ENCODE results near the gene NRP1. TPM values are rescaled to one million over a fixed set of nuclear protein-coding genes. Genes with fewer than 3 reads are reported as not detected.

NRP1 gene
- total and polyA plus RNA-seq, 4 experiments from 2014 or later = 1.6 TPM; not detected in 2

DNA sequence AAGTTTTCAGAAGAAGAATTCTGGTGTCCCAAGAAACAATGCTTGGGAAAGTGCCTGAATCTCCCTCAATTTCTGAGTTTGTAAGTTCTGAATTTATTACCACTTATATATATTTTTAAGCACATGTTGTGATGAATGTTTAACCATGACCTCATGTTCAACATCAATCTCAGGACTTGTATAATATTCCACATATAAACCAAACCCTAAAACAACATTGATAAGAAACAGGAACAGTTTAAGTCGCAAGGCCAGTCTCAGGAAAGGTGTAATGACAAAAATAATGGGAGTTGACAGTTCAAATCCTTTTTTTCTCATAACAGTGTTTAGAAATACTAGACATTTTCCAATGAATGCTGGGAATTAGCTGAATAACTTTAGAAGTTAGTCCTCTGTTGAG is 22.8 kb downstream of the NRP1 start:
- DNase-seq = no peak
- no peak overlapping the region for H3K27ac ChIP-seq (ENCODE audit: low read depth, low read length)
- ChIA-PET CTCF (ENCODE audit: partially characterized antibody) (interaction anchor here (0.9 to 1.3 kb wide), 2 partner anchors 12 to 15 kb away, joined by 3 to 6 read pairs; no protein-coding TSS in a partner anchor), POLR2A (ENCODE audit: partially characterized antibody) (no interaction called here)
- H3K4me3 ChIP-seq (ENCODE audit: low read length in 2 of 2) = no peak overlapping the region
- no peaks in the 10 kb centered on the region for H3K36me3 ChIP-seq (ENCODE audit: insufficient read depth, low read length)
- no peaks in the 10 kb centered on the region for H3K27me3 ChIP-seq (ENCODE audit: insufficient read depth, low read length)
- H3K4me1 Mint-ChIP-seq = peaks cover 0 to 5% (median 3%) of the 10 kb centered on the region in 4 donors
- H3K4me3 Mint-ChIP-seq = no peak overlapping the region
- H3K9me3 ChIP-seq (ENCODE audit: control insufficient read depth in 1 of 2, low read length in 2 of 2) = no peaks in the 10 kb centered on the region
- H3K4me1 ChIP-seq (ENCODE audit: insufficient read depth, low read length) = no peaks in the 10 kb centered on the region
- H3K36me3 Mint-ChIP-seq = peaks cover 0 to 6% of the 10 kb centered on the region in 2 donors
- H3K9me3 Mint-ChIP-seq = peaks cover 0 to 4% (median 0%) of the 10 kb centered on the region in 8 donors
- peaks cover 4 to 11% of the 10 kb centered on the region in 2 donors for H3K27me3 Mint-ChIP-seq
- intact Hi-C loops (cut with micrococcal nuclease) = no loop called here
- H3K27ac Mint-ChIP-seq = no peak overlapping the region

DNA sequence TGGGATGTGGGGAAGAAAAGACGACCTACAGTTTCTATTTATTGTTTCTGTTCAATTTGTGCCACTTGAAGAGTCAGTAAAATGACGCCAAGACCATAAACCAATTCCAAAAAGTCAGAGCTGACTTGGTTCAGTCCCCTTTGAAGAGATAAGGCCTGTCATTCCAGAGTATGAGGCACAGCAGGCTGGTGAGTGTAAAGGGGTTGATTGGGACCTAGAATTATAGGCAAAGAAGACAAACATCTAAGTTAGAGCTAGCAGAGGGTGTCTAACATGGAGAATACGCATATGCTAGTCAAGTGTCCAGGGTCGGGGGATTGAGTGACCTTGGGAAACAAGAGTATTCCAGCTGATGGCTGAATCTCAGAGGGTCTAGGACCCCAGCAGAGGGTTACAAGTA is 23.6 kb downstream of the NRP1 start:
- DNase-seq = no peak
- Histone ChIP-seq H3K36me3 (ENCODE audit: insufficient read depth, low read length) (no peaks in the 10 kb centered on the region), H3K4me3 (ENCODE audit: low read length in 2 of 2) (no peak overlapping the region), H3K27ac (ENCODE audit: low read depth, low read length) (no peak overlapping the region), H3K4me1 (ENCODE audit: insufficient read depth, low read length) (no peaks in the 10 kb centered on the region), H3K9me3 (ENCODE audit: control insufficient read depth in 1 of 2, low read length in 2 of 2) (no peaks in the 10 kb centered on the region), H3K27me3 (ENCODE audit: insufficient read depth, low read length) (no peaks in the 10 kb centered on the region)
- H3K4me1 Mint-ChIP-seq = peaks cover 0 to 5% (median 3%) of the 10 kb centered on the region in 4 donors
- POLR2A ChIA-PET (ENCODE audit: partially characterized antibody) = no interaction called here
- intact Hi-C loops (cut with micrococcal nuclease) = no loop called here
- peaks cover 0 to 4% (median 0%) of the 10 kb centered on the region in 8 donors for H3K9me3 Mint-ChIP-seq
- no peak overlapping the region for H3K27ac Mint-ChIP-seq
- H3K36me3 Mint-ChIP-seq = peaks cover 0 to 6% of the 10 kb centered on the region in 2 donors
- H3K27me3 Mint-ChIP-seq = peaks cover 4 to 11% of the 10 kb centered on the region in 2 donors
- H3K4me3 Mint-ChIP-seq = no peak overlapping the region
- CTCF ChIA-PET (ENCODE audit: partially characterized antibody) = no interaction called here

DNA sequence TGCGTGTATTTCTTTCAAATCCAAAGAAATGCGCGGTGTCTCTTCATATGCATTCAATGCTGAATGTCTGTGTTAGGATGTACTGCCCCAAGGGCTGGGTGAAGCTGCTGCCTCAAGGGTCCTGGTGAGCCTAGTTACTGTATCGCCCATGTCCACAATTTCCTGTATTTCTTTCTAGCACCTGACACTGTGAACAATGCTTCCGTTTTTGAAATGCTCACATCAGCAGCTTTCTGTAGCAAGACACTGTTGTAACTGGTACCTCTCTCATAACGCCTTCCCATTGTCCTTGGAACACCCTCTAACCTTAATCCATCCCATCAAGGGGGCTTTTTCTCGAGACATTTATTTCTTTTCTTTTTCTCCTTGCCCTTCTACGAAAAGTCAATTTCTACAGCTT is 25.1 kb downstream of the NRP1 start:
- Mint-ChIP-seq H3K27me3 (peaks cover 4 to 7% of the 10 kb centered on the region in 2 donors), H3K9me3 (peaks cover 0 to 4% (median 0%) of the 10 kb centered on the region in 8 donors), H3K4me1 (peaks cover 0 to 5% (median 3%) of the 10 kb centered on the region in 4 donors), H3K36me3 (peaks cover 0 to 6% of the 10 kb centered on the region in 2 donors), H3K4me3 (peak overlapping the region in 4 of 8 donors; percentile 40 to 74 (median 62)), H3K27ac (peak overlapping the region in 2 of 7 donors; percentile 14 to 19)
- Histone ChIP-seq H3K4me1 (ENCODE audit: insufficient read depth, low read length) (no peaks in the 10 kb centered on the region), H3K27ac (ENCODE audit: low read depth, low read length) (no peak overlapping the region), H3K27me3 (ENCODE audit: insufficient read depth, low read length) (no peaks in the 10 kb centered on the region), H3K9me3 (ENCODE audit: control insufficient read depth in 1 of 2, low read length in 2 of 2) (no peaks in the 10 kb centered on the region), H3K4me3 (ENCODE audit: low read length in 2 of 2) (no peak overlapping the region), H3K36me3 (ENCODE audit: insufficient read depth, low read length) (no peaks in the 10 kb centered on the region)
- no peak for DNase-seq
- CTCF ChIA-PET (ENCODE audit: partially characterized antibody) = no interaction called here
- POLR2A ChIA-PET (ENCODE audit: partially characterized antibody) = no interaction called here
- intact Hi-C loops (cut with micrococcal nuclease) = no loop called here

DNA sequence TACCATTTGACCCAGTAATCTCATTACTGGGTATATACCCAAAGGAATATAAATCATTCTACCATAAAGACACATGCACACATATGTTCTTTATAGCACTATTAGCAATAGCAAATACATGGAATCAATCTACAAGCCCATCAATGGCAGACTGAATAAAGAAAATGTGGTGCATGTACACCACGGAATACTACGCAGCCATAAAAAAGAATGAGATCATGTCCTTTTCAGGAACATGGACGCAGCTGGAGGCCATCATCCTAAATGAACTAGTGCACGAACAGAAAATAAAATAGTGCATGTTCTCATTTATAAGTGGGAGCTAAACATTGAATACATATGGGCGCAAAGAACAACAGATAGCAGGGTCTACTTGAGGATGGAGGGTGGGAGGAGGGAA is 26.6 kb downstream of the NRP1 start:
- peaks cover 0 to 4% (median 0%) of the 10 kb centered on the region in 8 donors for H3K9me3 Mint-ChIP-seq
- H3K36me3 Mint-ChIP-seq = peaks cover 0 to 6% of the 10 kb centered on the region in 2 donors
- peaks cover 0 to 8% (median 3%) of the 10 kb centered on the region in 4 donors for H3K4me1 Mint-ChIP-seq
- no peaks in the 10 kb centered on the region for H3K4me1 ChIP-seq (ENCODE audit: insufficient read depth, low read length)
- ChIA-PET POLR2A (ENCODE audit: partially characterized antibody) (no interaction called here), CTCF (ENCODE audit: partially characterized antibody) (no interaction called here)
- no peaks in the 10 kb centered on the region for H3K36me3 ChIP-seq (ENCODE audit: insufficient read depth, low read length)
- no peak overlapping the region for H3K27ac Mint-ChIP-seq
- no peaks in the 10 kb centered on the region for H3K27me3 ChIP-seq (ENCODE audit: insufficient read depth, low read length)
- intact Hi-C loops (cut with micrococcal nuclease) = no loop called here
- H3K9me3 ChIP-seq (ENCODE audit: control insufficient read depth in 1 of 2, low read length in 2 of 2) = no peaks in the 10 kb centered on the region
- DNase-seq = no peak
- peaks cover 3 to 4% of the 10 kb centered on the region in 2 donors for H3K27me3 Mint-ChIP-seq
- H3K4me3 Mint-ChIP-seq = no peak overlapping the region
- no peak overlapping the region for H3K27ac ChIP-seq (ENCODE audit: low read depth, low read length)
- no peak overlapping the region for H3K4me3 ChIP-seq (ENCODE audit: low read length in 2 of 2)

DNA sequence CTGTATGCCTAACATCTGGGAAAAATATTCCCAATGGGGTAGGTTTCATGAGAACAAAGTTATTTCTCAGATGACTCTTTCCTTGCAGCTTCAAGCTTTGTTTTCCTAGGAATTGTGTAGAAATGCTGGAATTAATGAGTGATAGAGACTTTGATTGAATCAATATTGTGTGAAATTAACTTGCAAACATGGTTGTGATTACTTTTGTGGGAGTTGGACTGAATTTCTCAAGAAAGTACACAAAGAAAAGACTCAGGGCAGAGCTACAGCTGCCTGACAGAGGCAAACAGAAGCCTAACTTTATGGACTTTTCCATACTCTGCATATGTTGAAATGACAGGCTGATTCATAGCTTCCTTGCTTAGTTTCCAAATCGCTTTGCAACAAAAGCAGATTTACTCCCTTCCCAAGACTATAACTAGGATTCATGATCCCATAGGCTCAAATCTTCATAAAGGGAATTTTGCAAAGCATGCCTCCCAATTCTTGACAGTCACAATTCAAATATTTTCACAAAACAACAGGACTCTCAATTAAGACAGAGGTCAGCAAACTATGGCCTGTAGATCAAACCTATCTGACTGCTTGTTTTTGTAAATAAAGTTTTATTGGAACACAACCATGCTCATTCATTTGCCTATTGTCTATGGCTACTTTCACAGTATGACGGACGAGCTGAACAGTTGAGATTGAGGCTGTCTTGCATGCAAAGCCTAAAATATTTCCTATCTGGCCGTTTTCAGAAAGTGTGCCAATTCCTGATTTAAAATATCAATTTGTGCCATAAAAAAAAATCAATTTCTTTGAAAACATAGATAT is 27.6 kb downstream of the NRP1 start:
- peaks cover 0 to 6% of the 10 kb centered on the region in 2 donors for H3K36me3 Mint-ChIP-seq
- H3K36me3 ChIP-seq (ENCODE audit: insufficient read depth, low read length) = no peaks in the 10 kb centered on the region
- peaks cover 0 to 4% (median 0%) of the 10 kb centered on the region in 8 donors for H3K9me3 Mint-ChIP-seq
- no peak for DNase-seq
- peaks cover 0 to 15% (median 10%) of the 10 kb centered on the region in 4 donors for H3K4me1 Mint-ChIP-seq
- intact Hi-C loops (cut with micrococcal nuclease) = no loop called here
- no peaks in the 10 kb centered on the region for H3K9me3 ChIP-seq (ENCODE audit: control insufficient read depth in 1 of 2, low read length in 2 of 2)
- H3K27ac Mint-ChIP-seq = no peak overlapping the region
- peaks cover 6% of the 10 kb centered on the region for H3K4me1 ChIP-seq (ENCODE audit: insufficient read depth, low read length)
- H3K27me3 ChIP-seq (ENCODE audit: insufficient read depth, low read length) = no peaks in the 10 kb centered on the region
- H3K27ac ChIP-seq (ENCODE audit: low read depth, low read length) = no peak overlapping the region
- H3K4me3 ChIP-seq (ENCODE audit: low read length in 2 of 2) = no peak overlapping the region
- H3K4me3 Mint-ChIP-seq = no peak overlapping the region
- POLR2A ChIA-PET (ENCODE audit: partially characterized antibody) = no interaction called here
- H3K27me3 Mint-ChIP-seq = peaks cover 4 to 5% of the 10 kb centered on the region in 2 donors
- CTCF ChIA-PET (ENCODE audit: partially characterized antibody) = interaction anchor here (0.6 kb wide), 1 partner anchor 1332 kb away, joined by 3 read pairs; no protein-coding TSS in a partner anchor

DNA sequence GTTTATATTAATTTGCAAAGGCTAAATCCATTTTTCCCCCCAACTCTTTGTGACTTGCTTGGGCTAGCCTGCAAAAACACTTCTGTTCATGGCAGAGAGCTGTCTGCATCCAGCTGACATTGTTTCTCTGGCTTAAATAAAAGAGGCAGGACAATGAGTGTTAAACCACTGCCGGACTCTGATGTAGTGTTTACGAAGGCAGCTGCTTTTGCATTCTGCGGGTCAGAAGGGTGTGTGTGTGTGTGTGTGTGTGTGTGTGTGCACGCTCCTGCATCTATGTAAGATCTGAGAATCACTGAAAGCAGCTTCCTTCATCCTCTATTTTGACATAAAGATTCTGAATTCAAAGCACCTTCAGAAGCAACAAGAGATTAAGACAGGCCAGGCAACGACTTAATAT is 28.3 kb downstream of the NRP1 start:
- Histone ChIP-seq H3K4me3 (ENCODE audit: low read length in 2 of 2) (no peak overlapping the region), H3K36me3 (ENCODE audit: insufficient read depth, low read length) (no peaks in the 10 kb centered on the region), H3K9me3 (ENCODE audit: control insufficient read depth in 1 of 2, low read length in 2 of 2) (no peaks in the 10 kb centered on the region), H3K27me3 (ENCODE audit: insufficient read depth, low read length) (no peaks in the 10 kb centered on the region), H3K4me1 (ENCODE audit: insufficient read depth, low read length) (peaks cover 6% of the 10 kb centered on the region), H3K27ac (ENCODE audit: low read depth, low read length) (no peak overlapping the region)
- Mint-ChIP-seq H3K9me3 (peaks cover 0 to 4% (median 0%) of the 10 kb centered on the region in 8 donors), H3K4me3 (no peak overlapping the region), H3K4me1 (peaks cover 0 to 16% (median 12%) of the 10 kb centered on the region in 4 donors), H3K36me3 (peaks cover 0 to 6% of the 10 kb centered on the region in 2 donors), H3K27me3 (peaks cover 3 to 5% of the 10 kb centered on the region in 2 donors), H3K27ac (no peak overlapping the region)
- DNase-seq = no peak
- intact Hi-C loops (cut with micrococcal nuclease) = no loop called here
- CTCF ChIA-PET (ENCODE audit: partially characterized antibody) = interaction anchor here (0.6 kb wide), 1 partner anchor 1333 kb away, joined by 3 read pairs; no protein-coding TSS in a partner anchor
- POLR2A ChIA-PET (ENCODE audit: partially characterized antibody) = no interaction called here

DNA sequence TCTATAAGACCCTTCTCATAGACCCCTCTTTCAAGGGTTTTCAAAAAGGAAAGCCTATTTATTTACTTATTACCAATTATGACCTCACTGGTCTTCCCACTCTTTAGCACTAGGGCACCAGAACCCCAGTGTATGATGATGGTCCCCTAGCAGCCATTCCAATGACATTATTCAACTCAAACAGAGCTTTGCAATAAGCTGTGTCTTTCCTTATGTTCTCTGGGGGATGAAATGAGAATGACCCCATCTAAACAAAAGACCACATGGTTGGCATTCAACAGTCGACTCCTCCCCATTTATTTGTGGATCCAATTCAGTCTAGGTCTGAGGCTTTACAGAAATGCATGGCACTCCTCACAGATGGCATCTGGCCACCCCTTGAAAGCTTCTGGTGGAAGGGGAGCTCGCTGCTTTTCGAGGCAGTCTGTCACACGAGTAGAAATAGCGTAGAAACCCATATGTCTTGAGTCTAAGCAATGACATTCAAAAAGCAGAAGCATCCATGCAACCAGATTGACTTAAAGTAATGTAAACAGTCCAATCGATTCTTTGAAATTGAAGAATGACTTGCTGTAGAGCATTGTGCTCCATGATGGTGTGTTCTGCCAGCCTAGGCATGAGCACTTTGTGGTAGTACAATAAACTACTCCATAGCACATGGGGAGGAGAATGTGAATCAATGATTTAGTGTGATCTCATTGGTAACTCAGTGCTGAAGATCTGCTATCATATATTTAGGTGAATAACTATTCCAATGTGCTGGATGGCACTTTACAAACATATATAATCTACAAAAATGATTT is 29.8 kb downstream of the NRP1 start:
- Histone ChIP-seq H3K27me3 (ENCODE audit: insufficient read depth, low read length) (no peaks in the 10 kb centered on the region), H3K4me1 (ENCODE audit: insufficient read depth, low read length) (peaks cover 6% of the 10 kb centered on the region), H3K27ac (ENCODE audit: low read depth, low read length) (no peak overlapping the region), H3K36me3 (ENCODE audit: insufficient read depth, low read length) (no peaks in the 10 kb centered on the region), H3K9me3 (ENCODE audit: control insufficient read depth in 1 of 2, low read length in 2 of 2) (no peaks in the 10 kb centered on the region), H3K4me3 (ENCODE audit: low read length in 2 of 2) (no peak overlapping the region)
- no peak overlapping the region for H3K27ac Mint-ChIP-seq
- intact Hi-C loops (cut with micrococcal nuclease) = no loop called here
- ChIA-PET CTCF (ENCODE audit: partially characterized antibody) (no interaction called here), POLR2A (ENCODE audit: partially characterized antibody) (interaction anchor here (1.2 kb wide), 1 partner anchor 55 kb away, joined by 3 read pairs; no protein-coding TSS in a partner anchor)
- H3K36me3 Mint-ChIP-seq = no peaks in the 10 kb centered on the region
- peaks cover 0 to 4% of the 10 kb centered on the region in 2 donors for H3K27me3 Mint-ChIP-seq
- H3K9me3 Mint-ChIP-seq = peaks cover 0 to 4% (median 0%) of the 10 kb centered on the region in 8 donors
- no peak overlapping the region for H3K4me3 Mint-ChIP-seq
- peaks cover 0 to 16% (median 11%) of the 10 kb centered on the region in 4 donors for H3K4me1 Mint-ChIP-seq
- no peak for DNase-seq
